SU-DHL-6 (cell line): Measurements from ENCODE around the gene GALNT17.

Experiments
- H2AFZ ChIP-seq: fragments of 200-600 bp; sonication (generic); 2 replicates; pipeline ENCODE4 v1.6.1; 2014; ENCODE audit warnings: low read depth, mild to moderate bottlenecking, moderate library complexity, mixed read lengths, antibody characterized with exemption, low read length; ENCODE audit not compliant: severe bottlenecking
- H3F3A ChIP-seq: fragments of 200-600 bp; shearing (Covaris generic); 2 replicates; pipeline ENCODE4 v1.6.0; 2016; ENCODE audit warnings: antibody characterized with exemption, mild to moderate bottlenecking; ENCODE audit not compliant: insufficient read depth
- H3K27ac ChIP-seq: fragments of 200-600 bp; sonication (generic); 2 replicates; pipeline ENCODE4 v1.5.1; 2016; ENCODE audit warnings: low read depth, mild to moderate bottlenecking, low read length, moderate library complexity, mixed read lengths
- H3K27me3 ChIP-seq: fragments of 200-600 bp; sonication (generic), shearing (Covaris generic); 2 replicates; pipeline ENCODE4 v1.6.0; 2014; ENCODE audit warnings: mild to moderate bottlenecking, low read length
- H3K36me3 ChIP-seq: fragments of 200-600 bp; sonication (generic); 2 replicates; pipeline ENCODE4 v1.6.1; 2014; ENCODE audit warnings: mild to moderate bottlenecking, low read length, mixed read lengths
- H3K4me2 ChIP-seq: fragments of 300-600, 200-600 bp; shearing (Covaris generic), sonication (generic); 2 replicates; pipeline ENCODE4 v1.6.0; 2014; ENCODE audit warnings: low read length, low read depth, mild to moderate bottlenecking; ENCODE audit not compliant: poor library complexity, severe bottlenecking
- H3K4me3 ChIP-seq: fragments of 200-600 bp; sonication (generic); 2 replicates; pipeline ENCODE4 v1.5.1; 2014; ENCODE audit warnings: antibody characterized with exemption, low read length, mild to moderate bottlenecking, mixed read lengths; ENCODE audit not compliant: insufficient read depth, poor library complexity, severe bottlenecking
- H3K79me2 ChIP-seq: fragments of 200-600 bp; sonication (generic); 2 replicates; pipeline ENCODE4 v1.6.1; 2014; ENCODE audit warnings: mild to moderate bottlenecking, low read length, moderate library complexity; ENCODE audit not compliant: insufficient read depth
- H3K9ac ChIP-seq: fragments of 200-600 bp; sonication (generic); 2 replicates; pipeline ENCODE4 v1.7.0; 2014; ENCODE audit warnings: mild to moderate bottlenecking, low read length
- H3K9me2 ChIP-seq: fragments of 200-600 bp; sonication (generic); replicated peaks from 2 replicates; pipeline ENCODE4 v1.6.1; 2014; ENCODE audit warnings: low read length; ENCODE audit not compliant: insufficient read depth
- H3K9me3 ChIP-seq: fragments of 200-600 bp; sonication (generic); 2 replicates; pipeline ENCODE4 v1.6.1; 2014; ENCODE audit warnings: low read length, mixed read lengths; ENCODE audit not compliant: insufficient read depth
- H4K20me1 ChIP-seq: fragments of 200-600 bp; sonication (generic); 2 replicates; pipeline ENCODE4 v1.6.1; 2014; ENCODE audit warnings: low read depth, mild to moderate bottlenecking, antibody characterized with exemption, low read length, moderate library complexity, mixed read lengths
- EZH2phosphoT487 ChIP-seq: fragments of 200-600 bp; sonication (generic), shearing (Covaris generic); conservative IDR thresholded peaks from 2 replicates; pipeline ENCODE4 v1.6.1; 2018; ENCODE audit warnings: mild to moderate bottlenecking, antibody characterized with exemption, low read length, moderate library complexity, mixed read lengths
- TF ChIP-seq, protein P1 (sequence below): fragments of 200-600 bp; sonication (generic); IDR thresholded peaks from one replicate; pipeline ENCODE4 v1.5.1; 2017; ENCODE audit warnings: antibody characterized with exemption, mild to moderate bottlenecking, low read length, moderate library complexity; ENCODE audit not compliant: insufficient read depth, poor library complexity, severe bottlenecking

Gene GALNT17

DNA sequence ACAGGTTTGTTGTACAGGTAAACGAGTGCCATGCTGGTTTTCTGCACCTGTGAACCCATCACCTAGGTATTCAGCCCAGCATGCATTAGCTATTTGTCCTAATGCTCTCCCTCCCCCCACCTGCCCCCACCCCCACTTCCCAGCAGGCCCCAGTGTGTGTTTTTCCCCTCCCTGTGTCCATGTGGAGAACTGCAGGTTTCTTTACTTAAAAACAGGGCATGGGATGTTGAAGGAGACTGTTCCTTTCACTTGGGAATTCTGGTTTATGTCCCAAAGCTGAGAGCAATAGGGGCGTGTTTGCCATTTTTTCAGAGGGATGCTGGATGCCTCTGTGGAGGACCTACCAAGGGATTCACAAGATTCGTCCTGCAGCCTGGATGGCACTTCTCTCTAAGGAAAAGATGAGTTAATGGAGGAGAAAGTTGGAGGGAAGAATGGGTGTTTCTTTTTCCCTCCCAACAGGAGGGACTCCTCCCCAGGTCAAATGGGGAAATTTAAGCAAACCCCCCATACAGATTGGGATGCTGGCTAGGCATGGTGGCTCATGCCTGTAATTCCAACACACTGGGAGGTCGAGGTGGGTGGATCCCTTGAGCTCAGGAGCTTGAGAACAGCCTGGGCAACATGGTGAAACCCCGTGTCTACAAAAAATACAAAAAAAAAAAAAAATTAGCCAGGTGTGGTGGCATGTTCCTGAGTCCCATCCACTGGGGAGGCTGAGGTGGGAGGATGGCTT, 136.0 kb downstream of the GALNT17 start:
- H3K9ac ChIP-seq, result no peak overlapping the region
- H3K27ac ChIP-seq, result no peak overlapping the region
- no peaks in the 10 kb centered on the region for H4K20me1 ChIP-seq
- 0 out of 2 replicates have a peak, but pooled peaks cover 3% of the 10 kb centered on the region for H3K27me3 ChIP-seq
- H3K4me3 ChIP-seq, result no peak overlapping the region
- no peaks in the 10 kb centered on the region for H3K9me3 ChIP-seq
- no peak for TF ChIP-seq EZH2phosphoT487
- TF ChIP-seq, protein P1, sequence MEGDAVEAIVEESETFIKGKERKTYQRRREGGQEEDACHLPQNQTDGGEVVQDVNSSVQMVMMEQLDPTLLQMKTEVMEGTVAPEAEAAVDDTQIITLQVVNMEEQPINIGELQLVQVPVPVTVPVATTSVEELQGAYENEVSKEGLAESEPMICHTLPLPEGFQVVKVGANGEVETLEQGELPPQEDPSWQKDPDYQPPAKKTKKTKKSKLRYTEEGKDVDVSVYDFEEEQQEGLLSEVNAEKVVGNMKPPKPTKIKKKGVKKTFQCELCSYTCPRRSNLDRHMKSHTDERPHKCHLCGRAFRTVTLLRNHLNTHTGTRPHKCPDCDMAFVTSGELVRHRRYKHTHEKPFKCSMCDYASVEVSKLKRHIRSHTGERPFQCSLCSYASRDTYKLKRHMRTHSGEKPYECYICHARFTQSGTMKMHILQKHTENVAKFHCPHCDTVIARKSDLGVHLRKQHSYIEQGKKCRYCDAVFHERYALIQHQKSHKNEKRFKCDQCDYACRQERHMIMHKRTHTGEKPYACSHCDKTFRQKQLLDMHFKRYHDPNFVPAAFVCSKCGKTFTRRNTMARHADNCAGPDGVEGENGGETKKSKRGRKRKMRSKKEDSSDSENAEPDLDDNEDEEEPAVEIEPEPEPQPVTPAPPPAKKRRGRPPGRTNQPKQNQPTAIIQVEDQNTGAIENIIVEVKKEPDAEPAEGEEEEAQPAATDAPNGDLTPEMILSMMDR, result no peak
- no peaks in the 10 kb centered on the region for H3K36me3 ChIP-seq
- no peaks in the 10 kb centered on the region for H3F3A ChIP-seq
- no peaks in the 10 kb centered on the region for H3K9me2 ChIP-seq
- no peaks in the 10 kb centered on the region for H3K79me2 ChIP-seq
- no peak overlapping the region for H2AFZ ChIP-seq
- H3K4me2 ChIP-seq, result no peak overlapping the region

DNA sequence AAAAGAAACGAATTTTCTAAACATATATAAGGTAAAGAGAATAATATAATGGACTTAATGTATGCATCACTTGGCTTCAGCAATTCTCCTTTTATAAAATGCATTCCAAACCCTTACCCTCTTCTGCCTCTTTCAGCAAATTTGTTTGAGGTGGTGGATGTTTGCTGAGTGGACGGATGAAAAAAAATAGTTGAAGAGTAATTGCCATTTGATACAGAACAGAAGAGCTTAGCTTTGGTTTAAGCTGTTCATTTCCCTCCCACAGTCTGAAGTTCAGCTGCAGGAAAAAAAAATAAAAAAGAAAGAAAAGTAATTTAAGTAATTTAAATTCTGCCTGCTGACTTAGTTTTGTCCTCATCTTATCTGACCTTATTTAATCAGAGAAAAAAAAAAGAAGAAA, 138.6 kb downstream of the GALNT17 start:
- Histone ChIP-seq H3K9me3 (no peaks in the 10 kb centered on the region), H2AFZ (no peak overlapping the region), H3K27me3 (0 out of 2 replicates have a peak, but pooled peaks cover 5% of the 10 kb centered on the region), H3K27ac (no peak overlapping the region), H3K36me3 (no peaks in the 10 kb centered on the region), H3K4me3 (no peak overlapping the region), H3F3A (no peaks in the 10 kb centered on the region), H3K9me2 (no peaks in the 10 kb centered on the region), H3K9ac (no peak overlapping the region), H3K79me2 (no peaks in the 10 kb centered on the region), H3K4me2 (no peak overlapping the region), H4K20me1 (no peaks in the 10 kb centered on the region)
- TF ChIP-seq, protein P1, result no peak
- TF ChIP-seq EZH2phosphoT487, result no peak

DNA sequence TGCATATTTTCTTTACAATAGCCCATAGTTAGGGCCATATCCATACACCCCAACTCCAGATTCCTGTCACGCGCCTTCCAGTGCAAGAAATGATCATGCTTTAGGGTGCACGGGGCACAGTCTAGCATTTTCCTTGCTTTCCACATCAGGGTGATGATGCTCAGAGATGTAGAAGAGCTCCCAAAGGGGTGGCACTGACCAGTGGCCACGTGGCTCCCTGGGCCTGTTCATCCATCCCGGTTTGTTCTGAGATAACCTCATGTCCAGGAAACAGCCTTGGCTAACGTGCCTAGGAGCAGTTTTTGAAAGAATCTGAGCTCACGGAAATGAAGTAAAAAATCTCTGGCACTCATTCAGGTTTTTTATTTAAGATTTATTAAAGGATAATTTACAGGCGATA, 139.3 kb downstream of the GALNT17 start:
- no peak overlapping the region for H3K27ac ChIP-seq
- TF ChIP-seq, protein P1, result no peak
- no peak for TF ChIP-seq EZH2phosphoT487

More for the DNA sequence above, 139.3 kb downstream of the GALNT17 start:
- H3K9me2 ChIP-seq, result no peaks in the 10 kb centered on the region
- H3K79me2 ChIP-seq, result no peaks in the 10 kb centered on the region
- no peak overlapping the region for H3K4me3 ChIP-seq
- H3K27me3 ChIP-seq, result 0 out of 2 replicates have a peak, but pooled peaks cover 5% of the 10 kb centered on the region
- no peaks in the 10 kb centered on the region for H3K36me3 ChIP-seq
- no peaks in the 10 kb centered on the region for H4K20me1 ChIP-seq
- no peak overlapping the region for H3K9ac ChIP-seq
- H3K4me2 ChIP-seq, result no peak overlapping the region
- no peaks in the 10 kb centered on the region for H3F3A ChIP-seq
- no peak overlapping the region for H2AFZ ChIP-seq
- no peaks in the 10 kb centered on the region for H3K9me3 ChIP-seq
